Activated CD8-positive, alpha-beta memory T cell treated with anti-CD3 and anti-CD28 coated beads for 1 hour (primary cell): ENCODE measurements around the gene XIRP1.
"Not testable (repeated sequence)": the region's sequence is repeated elsewhere in the genome, so short reads cannot be mapped to it uniquely, and the experiment has no call there.

Source experiments
- DNase-seq, 2 donors: peaks; one replicate each; pipeline ENCODE4 v3.0.0-alpha.2; 2020; ENCODE audit warnings: low read depth in 1 of 2; ENCODE audit errors: extremely low read depth in 1 of 2

XIRP1 gene, protein sequence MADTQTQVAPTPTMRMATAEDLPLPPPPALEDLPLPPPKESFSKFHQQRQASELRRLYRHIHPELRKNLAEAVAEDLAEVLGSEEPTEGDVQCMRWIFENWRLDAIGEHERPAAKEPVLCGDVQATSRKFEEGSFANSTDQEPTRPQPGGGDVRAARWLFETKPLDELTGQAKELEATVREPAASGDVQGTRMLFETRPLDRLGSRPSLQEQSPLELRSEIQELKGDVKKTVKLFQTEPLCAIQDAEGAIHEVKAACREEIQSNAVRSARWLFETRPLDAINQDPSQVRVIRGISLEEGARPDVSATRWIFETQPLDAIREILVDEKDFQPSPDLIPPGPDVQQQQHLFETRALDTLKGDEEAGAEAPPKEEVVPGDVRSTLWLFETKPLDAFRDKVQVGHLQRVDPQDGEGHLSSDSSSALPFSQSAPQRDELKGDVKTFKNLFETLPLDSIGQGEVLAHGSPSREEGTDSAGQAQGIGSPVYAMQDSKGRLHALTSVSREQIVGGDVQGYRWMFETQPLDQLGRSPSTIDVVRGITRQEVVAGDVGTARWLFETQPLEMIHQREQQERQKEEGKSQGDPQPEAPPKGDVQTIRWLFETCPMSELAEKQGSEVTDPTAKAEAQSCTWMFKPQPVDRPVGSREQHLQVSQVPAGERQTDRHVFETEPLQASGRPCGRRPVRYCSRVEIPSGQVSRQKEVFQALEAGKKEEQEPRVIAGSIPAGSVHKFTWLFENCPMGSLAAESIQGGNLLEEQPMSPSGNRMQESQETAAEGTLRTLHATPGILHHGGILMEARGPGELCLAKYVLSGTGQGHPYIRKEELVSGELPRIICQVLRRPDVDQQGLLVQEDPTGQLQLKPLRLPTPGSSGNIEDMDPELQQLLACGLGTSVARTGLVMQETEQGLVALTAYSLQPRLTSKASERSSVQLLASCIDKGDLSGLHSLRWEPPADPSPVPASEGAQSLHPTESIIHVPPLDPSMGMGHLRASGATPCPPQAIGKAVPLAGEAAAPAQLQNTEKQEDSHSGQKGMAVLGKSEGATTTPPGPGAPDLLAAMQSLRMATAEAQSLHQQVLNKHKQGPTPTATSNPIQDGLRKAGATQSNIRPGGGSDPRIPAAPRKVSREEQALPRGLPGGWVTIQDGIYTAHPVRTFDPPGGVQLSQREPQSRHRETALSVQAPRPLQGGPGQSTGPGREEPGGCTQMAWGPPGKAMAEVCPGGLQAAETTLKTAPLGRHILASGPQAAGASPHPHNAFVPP (N-terminal part only)

DNA sequence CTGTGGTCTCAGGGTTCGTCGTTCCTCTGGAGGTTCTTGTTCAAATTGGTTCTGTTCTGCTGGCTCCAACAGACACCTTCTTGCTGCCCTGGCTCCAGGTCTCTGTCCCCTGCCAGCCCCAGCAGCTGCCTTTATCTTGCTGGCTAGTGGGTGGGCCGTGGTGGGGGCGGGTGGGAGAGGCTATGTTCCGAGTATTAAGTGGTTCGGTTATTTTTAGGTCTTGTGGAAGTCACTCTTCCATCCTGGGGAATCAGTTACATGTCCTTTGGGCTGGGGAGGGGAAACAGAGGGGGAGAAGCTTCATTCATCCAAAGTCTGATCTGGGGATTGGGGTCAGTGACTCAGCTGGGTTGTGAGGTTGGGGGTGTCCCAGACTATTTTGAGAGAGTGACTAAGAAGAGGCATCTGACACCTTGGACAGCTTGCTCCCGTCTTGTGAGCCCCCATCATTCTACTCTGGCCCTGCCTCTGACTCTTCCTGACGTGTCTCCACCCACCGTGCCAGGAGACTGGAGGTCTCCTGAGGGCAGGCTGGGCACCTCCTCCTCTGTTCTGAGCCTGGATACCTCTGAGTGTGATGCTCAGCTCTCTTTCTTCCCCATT, at the start of gene XIRP1:
Gene XIRP1 (minus strand): TSS at position 106 of the 603 bp plus-strand sequence. CDS start 3,150 bp downstream, outside the sequence.
- no peak for DNase-seq

DNA sequence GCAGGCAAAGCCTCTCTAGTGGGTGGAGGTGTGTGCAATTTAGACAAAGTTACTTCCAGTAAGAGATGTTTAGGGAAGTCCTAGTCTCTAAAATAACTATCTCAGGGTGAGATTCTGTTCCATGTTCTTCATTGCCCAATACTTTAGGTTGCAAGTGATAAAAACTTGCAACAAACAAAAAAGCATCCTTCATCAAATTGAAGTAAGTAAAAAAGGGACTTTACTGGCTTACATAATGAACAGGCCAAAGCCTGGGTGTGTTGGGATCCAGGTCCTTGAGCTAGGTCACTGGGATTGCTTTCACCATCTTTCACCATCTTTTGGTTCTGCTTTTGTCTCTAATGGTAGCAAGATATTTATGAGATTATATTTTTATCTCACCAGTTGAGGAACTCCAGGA, 49.2 kb upstream of the XIRP1 start:
- no peak for DNase-seq

DNA sequence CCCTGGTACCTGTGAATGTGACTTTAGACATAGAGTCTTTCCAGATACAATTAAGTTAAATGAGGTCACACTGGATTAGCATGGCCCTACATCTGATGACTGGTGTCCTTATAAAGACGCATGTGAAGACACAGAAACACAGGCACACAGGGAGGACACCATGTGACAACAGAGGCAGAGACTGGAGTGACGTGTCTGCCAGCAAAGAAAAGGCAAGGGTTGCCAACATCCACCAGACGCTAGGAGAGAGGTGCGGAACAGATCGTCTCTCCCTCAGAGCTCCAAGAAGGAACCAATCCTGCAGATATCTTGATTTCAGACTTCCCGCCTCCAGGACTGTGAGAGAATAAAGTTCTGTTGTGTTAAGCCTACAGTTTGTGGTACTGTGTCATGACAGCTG, 44.6 kb upstream of the XIRP1 start:
- no peak for DNase-seq

DNA sequence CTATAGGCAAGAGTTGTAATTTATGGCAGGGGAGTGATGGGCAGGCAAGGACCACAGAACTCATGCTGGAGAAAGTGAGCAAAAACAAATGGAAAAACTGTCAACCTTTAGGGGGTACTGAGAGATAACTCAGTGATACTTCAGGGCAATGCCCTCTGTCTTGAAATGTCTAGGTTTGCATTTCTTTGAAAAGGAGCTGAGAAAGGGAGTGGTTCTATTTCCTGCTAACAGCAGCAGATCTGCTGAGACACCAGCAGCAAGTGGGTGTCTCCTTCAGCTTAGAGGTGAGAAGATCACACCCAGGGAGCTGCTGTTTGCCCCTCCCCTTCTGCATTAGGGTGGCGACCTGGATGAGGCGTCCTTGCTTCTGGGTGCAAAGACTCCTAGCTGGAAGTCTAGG, 42.3 kb upstream of the XIRP1 start:
- no peak for DNase-seq

DNA sequence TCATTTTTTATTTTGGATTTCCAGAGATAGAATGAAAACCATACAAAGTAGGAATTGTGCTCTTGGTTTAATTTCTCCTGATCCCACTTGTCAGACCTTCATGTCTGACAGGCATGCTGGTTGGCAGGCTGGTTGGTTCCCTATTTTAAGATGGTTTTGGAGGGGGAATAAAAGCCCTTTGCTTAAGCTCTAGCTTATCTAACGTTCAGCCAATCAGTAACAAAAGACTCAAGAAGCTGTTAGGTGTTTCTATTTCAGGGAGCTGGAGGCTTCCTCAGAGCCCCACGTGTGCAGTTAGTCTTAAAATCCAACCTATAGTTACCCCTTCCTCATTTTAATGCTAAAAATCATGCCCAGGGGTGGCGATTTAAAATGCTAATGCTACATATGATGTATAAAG, 40.5 kb upstream of the XIRP1 start:
- no peak for DNase-seq

DNA sequence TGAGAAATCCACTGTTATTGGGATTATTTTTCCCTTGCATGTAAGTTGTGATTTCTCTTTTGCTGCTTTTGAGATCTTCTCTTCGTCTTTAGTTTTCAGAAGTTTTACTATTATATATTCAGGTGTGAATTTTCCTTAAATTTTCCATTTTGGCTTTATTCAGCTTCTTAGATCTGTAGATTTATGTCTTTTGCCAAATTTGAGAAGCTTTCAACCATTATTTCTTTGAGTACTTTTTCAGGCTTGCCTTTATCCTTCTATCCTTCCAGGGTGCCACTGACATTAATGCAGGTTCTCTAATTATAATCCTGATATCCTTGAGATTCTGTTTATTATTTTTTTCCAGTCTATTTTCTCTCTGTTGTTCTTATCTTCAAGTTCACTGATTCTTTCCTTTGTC, 38.1 kb upstream of the XIRP1 start:
- DNase-seq: no peak

DNA sequence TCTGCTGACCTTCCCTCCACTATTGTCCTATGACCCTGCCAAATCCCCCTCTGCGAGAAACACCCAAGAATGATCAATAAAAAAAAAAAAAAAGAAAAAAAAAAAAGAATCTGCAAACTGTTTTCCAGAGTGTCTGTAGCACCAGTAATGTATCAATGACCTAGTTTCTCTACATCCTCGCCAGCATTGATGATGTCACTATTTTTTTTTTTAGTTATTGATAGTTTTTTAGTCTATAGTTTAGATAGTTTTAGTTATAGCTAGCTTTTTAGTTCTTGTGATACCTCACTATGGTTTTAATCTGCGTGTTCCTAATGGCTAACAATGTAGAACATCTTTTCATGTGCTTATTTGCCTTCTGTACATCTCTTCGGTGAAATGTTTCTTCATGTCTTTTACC, 36.1 kb upstream of the XIRP1 start:
- DNase-seq: no peak

DNA sequence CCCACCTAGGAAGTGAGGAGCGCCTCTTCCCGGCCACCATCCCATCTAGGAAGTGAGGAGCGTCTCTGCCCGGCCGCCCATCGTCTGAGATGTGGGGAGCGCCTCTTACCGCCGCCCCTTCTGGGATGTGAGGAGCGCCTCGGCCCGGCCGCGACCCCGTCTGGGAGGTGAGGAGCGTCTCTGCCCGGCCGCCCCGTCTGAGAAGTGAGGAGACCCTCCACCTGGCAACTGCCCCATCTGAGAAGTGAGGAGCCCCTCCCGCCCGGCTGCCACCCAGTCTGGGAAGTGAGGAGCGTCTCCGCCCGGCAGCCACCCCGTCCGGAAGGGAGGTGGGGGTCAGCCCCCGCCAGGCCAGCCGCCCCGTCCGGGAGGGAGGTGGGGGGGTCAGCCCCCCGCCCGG, 35.2 kb upstream of the XIRP1 start:
- not testable (repeated sequence) for DNase-seq

DNA sequence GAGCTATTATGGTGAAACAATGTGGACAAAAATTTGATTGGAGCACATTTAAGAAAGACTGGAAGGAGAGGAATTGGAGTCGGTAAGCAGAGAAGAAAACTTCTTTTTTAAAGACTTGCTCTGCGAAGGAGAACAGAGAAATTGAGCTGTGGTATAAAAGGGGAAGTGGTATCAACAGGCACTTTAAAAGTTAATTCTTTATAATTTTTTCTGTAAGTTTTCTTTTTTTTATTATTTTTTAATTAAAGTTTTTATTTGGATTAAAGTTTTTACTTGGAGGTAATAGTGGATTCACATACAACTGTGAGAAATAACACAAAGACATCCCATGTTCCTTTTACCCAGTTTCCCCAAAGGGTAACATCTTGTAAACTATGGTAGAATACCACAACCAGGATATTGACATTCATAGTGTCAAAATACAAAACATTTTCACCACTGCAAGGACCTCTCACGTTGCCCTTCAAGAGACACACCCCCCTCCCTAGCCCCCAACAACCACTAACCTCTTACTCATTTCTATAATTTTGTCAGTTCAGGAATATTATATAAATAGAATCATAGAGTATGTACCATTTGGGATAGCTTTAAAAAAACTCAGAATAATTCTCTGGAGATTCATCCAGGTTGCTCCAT, 33.8 kb upstream of the XIRP1 start:
- DNase-seq: no peak

DNA sequence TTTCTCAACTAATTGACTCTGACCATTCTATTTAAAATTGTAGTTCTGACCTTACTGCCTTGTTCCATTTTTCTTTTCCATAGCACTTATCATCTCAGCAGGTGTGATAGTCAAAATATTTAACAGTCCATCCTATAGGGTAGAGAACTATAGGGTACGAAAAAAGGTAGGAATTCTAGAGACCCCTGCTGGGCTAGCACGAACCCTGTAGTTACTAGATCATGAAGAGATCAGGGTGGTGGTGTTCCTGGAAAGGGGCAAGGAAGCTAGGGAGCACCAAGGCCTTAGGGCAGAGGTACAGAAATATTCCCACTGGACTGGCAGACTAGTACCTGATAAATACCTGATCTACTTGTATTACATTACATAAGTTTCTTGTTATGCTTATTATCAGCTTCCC, 31.9 kb upstream of the XIRP1 start:
- no peak for DNase-seq

DNA sequence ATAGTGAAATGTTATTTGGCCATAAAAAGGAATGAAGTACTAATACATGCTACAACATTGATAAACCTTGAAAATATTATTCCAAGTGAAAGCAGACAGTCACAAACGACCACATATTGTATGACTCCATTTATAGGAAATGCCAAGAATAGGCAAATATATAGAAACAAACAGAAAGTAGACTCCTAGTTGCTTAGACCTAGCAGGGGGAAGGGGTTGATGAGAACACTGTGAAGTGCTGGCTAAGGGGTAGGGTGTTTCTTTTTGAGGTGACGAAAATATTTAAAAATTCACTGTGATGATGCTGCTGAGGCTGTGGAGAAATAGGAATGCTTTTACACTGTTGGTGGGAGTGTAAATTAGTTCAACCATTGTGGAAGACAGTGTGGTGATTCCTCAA, 30.5 kb upstream of the XIRP1 start:
- no peak for DNase-seq

DNA sequence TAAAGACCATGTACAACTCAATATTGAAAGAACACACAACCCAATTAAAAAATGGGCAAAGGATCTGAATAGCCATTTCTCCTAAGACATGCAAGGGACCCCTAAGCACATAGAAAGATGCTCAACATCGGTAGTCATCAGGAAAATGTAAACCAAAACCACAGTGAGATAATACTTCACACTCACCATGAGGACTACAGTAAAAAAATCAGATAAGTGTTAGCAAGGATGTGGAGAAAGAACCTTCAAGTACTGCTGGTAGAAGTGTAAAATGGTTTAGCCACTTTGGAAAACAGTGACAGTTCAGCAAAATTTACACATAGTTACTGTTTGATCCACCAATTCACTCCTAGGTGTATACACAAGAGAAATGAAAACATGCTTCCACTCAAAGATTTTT, 30.1 kb upstream of the XIRP1 start:
- DNase-seq: no peak

DNA sequence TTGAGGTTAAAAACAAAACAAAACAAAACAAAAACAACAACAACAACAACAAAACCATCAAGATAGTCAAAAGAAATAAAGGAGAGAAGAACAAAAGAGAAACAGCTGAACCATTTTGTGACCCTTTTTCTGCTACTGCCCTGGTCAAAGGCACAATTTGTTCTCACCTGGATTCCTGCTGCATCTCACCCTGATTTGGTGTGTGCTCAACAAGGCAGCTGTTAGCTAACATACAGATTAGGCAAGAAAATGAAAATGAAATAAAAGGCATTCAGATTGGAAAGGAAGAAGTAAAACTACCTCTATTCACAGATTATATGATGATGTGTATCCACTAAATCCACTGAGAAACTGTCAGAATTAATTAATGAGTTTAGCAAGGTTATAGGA, 28.7 kb upstream of the XIRP1 start:
- DNase-seq: no peak

DNA sequence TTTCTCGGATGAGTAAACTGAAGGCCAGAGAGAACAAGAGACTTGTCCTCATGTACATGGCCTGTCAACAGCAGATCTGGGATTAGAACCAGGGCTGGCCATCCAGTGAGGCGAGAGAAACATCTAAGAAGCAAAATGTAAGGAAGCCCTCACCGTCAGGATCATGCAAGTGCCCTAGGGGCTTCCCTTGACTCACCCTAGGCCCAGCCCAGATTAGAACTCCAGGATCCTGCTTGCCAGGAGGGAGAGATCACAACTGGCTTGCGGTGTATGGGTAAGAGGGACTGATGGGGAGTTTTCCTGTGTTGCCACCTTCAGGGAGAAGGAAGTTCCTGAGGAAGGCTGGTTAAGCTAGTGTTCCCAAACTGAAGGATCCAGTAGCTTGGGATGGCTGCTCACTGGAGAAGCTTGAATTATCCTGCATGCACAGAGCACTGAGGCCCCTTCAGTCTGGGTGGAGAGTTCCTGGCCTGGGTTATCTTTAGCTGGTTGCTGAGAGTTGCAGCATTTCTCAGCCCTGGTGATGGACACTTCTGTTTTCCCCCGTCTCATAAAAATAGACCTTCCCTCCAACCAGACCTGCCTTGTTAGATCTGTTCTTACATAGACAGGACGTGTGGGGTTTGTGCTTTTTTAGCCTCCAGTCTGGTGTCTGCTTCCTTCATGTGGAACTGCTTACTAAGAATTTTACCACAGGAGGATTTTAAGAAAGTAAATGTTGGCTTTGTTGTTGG, 28.2 kb upstream of the XIRP1 start:
- DNase-seq: no peak

DNA sequence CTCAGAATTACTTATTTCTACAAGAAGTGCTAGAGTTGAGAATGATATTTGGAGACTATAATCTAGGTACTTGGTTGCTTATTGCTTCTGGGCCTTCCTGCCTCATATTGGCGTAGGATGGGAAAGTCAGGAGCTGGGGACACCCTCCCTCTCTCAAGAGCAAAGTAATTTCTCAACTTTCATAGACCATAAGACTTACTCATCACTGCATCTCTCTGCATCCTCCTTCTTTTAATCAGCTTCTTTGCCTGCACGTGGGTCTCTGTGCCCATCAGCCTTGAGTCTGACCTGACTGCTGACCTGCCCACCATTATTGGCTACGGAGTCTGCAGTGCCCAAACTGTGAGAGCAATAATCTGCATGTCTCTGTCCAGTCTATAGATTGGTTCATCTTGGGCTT, 27.3 kb upstream of the XIRP1 start:
- no peak for DNase-seq

DNA sequence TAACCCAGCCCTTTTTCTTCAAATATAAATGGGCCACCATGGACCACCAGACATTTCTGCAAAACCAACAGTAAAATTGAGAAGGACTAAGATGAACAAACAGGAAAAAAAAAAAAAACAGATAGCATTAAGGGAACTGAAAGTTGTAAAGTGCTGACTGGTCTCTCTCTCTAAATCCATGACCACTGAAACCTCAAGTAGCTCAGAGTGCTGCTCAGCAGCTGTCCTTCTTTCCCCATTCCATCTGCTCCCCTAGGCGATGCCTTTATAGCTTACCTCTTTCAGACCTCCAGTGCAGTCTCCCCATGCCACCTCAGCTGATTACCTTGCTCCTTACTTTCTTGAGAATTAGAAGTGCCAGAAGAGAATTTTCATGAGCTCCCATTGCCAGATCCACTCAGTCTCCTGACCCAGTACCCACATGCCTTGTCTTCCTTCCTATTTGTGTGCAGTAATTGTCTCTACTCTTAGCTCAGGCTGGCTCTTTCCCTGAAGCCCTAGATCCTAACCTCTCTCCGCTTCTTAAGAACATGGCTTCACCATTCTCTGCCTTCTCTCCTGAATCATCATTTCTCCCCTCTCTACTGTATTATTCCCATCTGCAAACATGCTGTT, 23.9 kb upstream of the XIRP1 start:
- no peak for DNase-seq

DNA sequence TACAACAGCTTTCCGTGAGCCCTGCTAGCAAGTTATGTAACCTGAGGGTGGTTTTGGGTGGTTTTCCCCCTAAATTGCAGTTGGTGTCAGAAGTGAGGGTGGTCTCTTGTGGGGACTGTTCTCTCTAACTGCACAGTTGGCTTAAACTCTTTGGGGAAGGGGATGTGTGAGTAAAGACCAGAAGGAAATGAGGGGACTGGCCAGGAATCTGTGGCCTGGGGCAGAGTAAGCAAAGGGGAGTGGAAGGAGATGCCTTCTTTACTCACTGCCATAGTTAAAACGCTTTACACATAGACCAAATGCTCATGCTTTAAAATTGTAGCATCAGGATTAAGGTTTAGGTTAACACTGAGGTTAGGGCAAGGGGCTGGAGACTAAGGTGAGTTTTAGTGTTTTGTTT, 21.2 kb upstream of the XIRP1 start:
- DNase-seq: no peak

DNA sequence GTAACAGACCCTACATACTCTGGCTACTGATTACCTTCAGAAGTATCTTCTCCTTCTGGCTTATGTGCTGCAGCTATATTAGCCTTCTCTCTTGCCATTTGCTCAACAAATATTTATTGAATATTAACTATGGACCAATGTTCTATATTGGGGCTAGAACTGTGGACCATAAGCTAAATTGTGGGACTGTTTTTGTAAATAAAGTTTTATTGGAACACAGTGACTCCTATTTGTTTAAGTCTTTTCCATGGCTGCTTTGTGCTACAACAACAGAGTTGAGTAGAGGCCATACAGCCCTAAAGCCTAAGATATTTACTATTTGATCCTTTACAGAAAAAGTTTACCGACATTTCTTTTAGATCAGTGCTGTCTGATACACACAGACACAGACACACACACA, 20.3 kb upstream of the XIRP1 start:
- no peak for DNase-seq

DNA sequence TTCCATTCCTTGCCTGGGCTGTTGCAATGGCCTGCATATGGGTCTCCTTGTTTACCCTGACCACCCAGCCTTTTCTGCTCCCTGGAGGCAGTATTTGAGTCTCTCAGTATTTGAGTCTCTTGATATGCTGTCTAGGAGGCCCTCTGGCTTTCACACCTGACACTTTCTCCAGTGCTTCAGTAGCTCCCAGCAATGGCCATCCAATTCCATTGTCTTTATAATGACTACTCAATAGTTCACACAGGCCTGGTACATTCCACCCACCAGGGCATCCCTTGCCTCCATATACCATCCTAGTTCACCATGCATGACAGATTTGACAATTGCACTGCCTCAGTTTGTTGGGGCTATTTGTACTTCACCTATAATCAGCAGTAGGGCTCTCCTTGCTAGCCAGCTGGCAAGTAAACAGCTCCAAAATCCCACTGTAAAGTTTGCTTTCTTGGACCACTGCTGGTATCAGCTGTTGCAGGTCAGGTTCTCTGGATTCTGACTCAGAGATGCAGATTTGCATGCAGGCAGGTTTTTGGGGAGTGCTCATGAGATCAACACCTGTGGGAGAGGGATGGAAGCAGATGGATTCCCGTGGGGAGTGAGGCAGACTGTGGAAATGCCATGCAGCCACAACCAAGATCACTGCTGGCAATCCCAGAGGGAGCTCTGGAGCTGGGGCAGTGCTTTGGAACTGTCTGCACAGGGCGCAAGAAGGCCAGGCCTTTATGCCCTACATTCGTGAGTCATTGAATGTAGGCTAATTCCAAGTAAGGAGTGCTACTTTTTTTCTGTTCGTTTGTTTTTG, 19.1 kb upstream of the XIRP1 start:
- DNase-seq: no peak
